ENCODE measurements around the gene CRELD2.

GRCh38 chr22:49884503-49885260, 33.8 kb upstream of the CRELD2 start:
- TF ChIP-seq POLR2A (IDR thresholded peaks at IDR 0.05; ENCODE audit: low read length) (no peak), GATA1 (IDR thresholded peaks at IDR 0.05; ENCODE audit: low read depth, low read length) (no peak)
